ENCODE measurements around the gene METTL16.
"Not testable (repeated sequence)": the region's sequence is repeated elsewhere in the genome, so short reads cannot be mapped to it uniquely, and the experiment has no call there.

Gene METTL16

GRCh38 chr17:2511138-2511461 lies 588 bp downstream of the METTL16 start:
- ATAC-seq, result no peak
- TF ChIP-seq CREB5 (CRISPR knock-in tag; IDR thresholded peaks at IDR 0.05; ENCODE audit: low read depth) (no peak), ZNF565 (CRISPR knock-in tag; conservative IDR thresholded peaks at IDR 0.05; ENCODE audit: low read depth) (no peak), CSRNP3 (CRISPR knock-in tag; IDR thresholded peaks at IDR 0.05) (no peak), PATZ1 (CRISPR knock-in tag; IDR thresholded peaks at IDR 0.05; ENCODE audit: borderline replicate concordance) (no peak), GLIS3 (CRISPR knock-in tag; IDR thresholded peaks at IDR 0.05) (no peak), ARNTL (CRISPR knock-in tag; IDR thresholded peaks at IDR 0.05; ENCODE audit: borderline replicate concordance, low read depth) (no peak), OSR1 (CRISPR knock-in tag; IDR thresholded peaks at IDR 0.05) (no peak), ZNF8 (CRISPR knock-in tag; IDR thresholded peaks at IDR 0.05) (no peak)

- ATAC-seq, result no peak
- TF ChIP-seq ARNTL (CRISPR knock-in tag; IDR thresholded peaks at IDR 0.05; ENCODE audit: borderline replicate concordance, low read depth) (no peak), ZC3H10 (CRISPR knock-in tag; IDR thresholded peaks at IDR 0.05) (no peak), TOX (CRISPR knock-in tag; IDR thresholded peaks at IDR 0.05; ENCODE audit: borderline replicate concordance) (no peak), CREB5 (CRISPR knock-in tag; IDR thresholded peaks at IDR 0.05; ENCODE audit: low read depth) (no peak), RARB (CRISPR knock-in tag; IDR thresholded peaks at IDR 0.05) (no peak), BACH2 (CRISPR knock-in tag; IDR thresholded peaks at IDR 0.05; ENCODE audit: borderline replicate concordance) (no peak), OSR1 (CRISPR knock-in tag; IDR thresholded peaks at IDR 0.05) (no peak), TSHZ2 (CRISPR knock-in tag; IDR thresholded peaks at IDR 0.05) (no peak)
Observed at GRCh38 chr17:2510559-2510958, 1.1 kb downstream of the METTL16 start.

GRCh38 chr17:2508035-2508434 lies 3.7 kb downstream of the METTL16 start:
- no peak for TF ChIP-seq PATZ1 (CRISPR knock-in tag; IDR thresholded peaks at IDR 0.05; ENCODE audit: borderline replicate concordance)
- no peak for TF ChIP-seq ZC3H10 (CRISPR knock-in tag; IDR thresholded peaks at IDR 0.05)
- TF ChIP-seq CSRNP3 (CRISPR knock-in tag; IDR thresholded peaks at IDR 0.05), result no peak
- no peak for TF ChIP-seq ISL1 (CRISPR knock-in tag; IDR thresholded peaks at IDR 0.05)
- TF ChIP-seq PPARA (CRISPR knock-in tag; IDR thresholded peaks at IDR 0.05; ENCODE audit: borderline replicate concordance), result no peak
- TF ChIP-seq SNAI2 (CRISPR knock-in tag; IDR thresholded peaks at IDR 0.05), result no peak
- no peak for ATAC-seq

GRCh38 chr17:2507015-2507414 lies 4.7 kb downstream of the METTL16 start:
- ATAC-seq, result not testable (repeated sequence)
